ENCODE results near the gene SLCO3A1.

The SLCO3A1 gene

GRCh38 chr15:91973481-91973880 lies 120.0 kb downstream of the SLCO3A1 start:
- DNase-seq, result no peak

- no peak for DNase-seq
Measured at GRCh38 chr15:91974321-91974720, 120.8 kb downstream of the SLCO3A1 start.

GRCh38 chr15:91975241-91975978 lies 121.9 kb downstream of the SLCO3A1 start:
- DNase-seq, result no peak

- DNase-seq, result no peak
Measured at GRCh38 chr15:91976966-91977365, 123.5 kb downstream of the SLCO3A1 start.

- no peak for DNase-seq
Measured at GRCh38 chr15:91980502-91981267, 127.2 kb downstream of the SLCO3A1 start.

- DNase-seq, result no peak
Measured at GRCh38 chr15:91981821-91982800, 128.6 kb downstream of the SLCO3A1 start.

GRCh38 chr15:91983729-91984340 lies 130.3 kb downstream of the SLCO3A1 start:
- no peak for DNase-seq

- DNase-seq, result no peak
Measured at GRCh38 chr15:91985297-91985696, 131.8 kb downstream of the SLCO3A1 start.

GRCh38 chr15:91988071-91988470 lies 134.6 kb downstream of the SLCO3A1 start:
- no peak for DNase-seq

GRCh38 chr15:91988655-91989054 lies 135.1 kb downstream of the SLCO3A1 start:
- no peak for DNase-seq

- DNase-seq, result no peak
Measured at GRCh38 chr15:91989821-91990220, 136.3 kb downstream of the SLCO3A1 start.

GRCh38 chr15:91992945-91993344 lies 139.4 kb downstream of the SLCO3A1 start:
- no peak for DNase-seq

- no peak for DNase-seq
Measured at GRCh38 chr15:91995146-91995545, 141.6 kb downstream of the SLCO3A1 start.

GRCh38 chr15:91997163-91997562 lies 143.7 kb downstream of the SLCO3A1 start:
- no peak for DNase-seq

GRCh38 chr15:92000709-92001108 lies 147.2 kb downstream of the SLCO3A1 start:
- no peak for DNase-seq

GRCh38 chr15:92001307-92001706 lies 147.8 kb downstream of the SLCO3A1 start:
- no peak for DNase-seq

- no peak for DNase-seq
Measured at GRCh38 chr15:92002666-92003065, 149.2 kb downstream of the SLCO3A1 start.

- no peak for DNase-seq
Measured at GRCh38 chr15:92003515-92004067, 150.1 kb downstream of the SLCO3A1 start.

GRCh38 chr15:92005154-92005553 lies 151.6 kb downstream of the SLCO3A1 start:
- peak; percentile 5 for DNase-seq

- DNase-seq, result no peak
Measured at GRCh38 chr15:92006186-92007028, 152.9 kb downstream of the SLCO3A1 start.

GRCh38 chr15:92009162-92009561 lies 155.7 kb downstream of the SLCO3A1 start:
- DNase-seq, result no peak

Measured in CD4-positive, alpha-beta T cell treated with Interleukin-10 for 1 hour (primary cell).